NCI-H2227 (cell line): ENCODE results near the gene SNRPA1.

ENCODE experiments used
- DNase-seq: peaks from one replicate; lab custom pipeline; 2025; ENCODE audit not compliant: unreplicated experiment; lab: John Stamatoyannopoulos, UW

SNRPA1 gene

GRCh38 chr15:101320501-101321052 is 25.5 kb upstream of the SNRPA1 start:
- no peak for DNase-seq

- no peak for DNase-seq
Measured at GRCh38 chr15:101318839-101319238, 23.8 kb upstream of the SNRPA1 start.

- DNase-seq: no peak
Measured at GRCh38 chr15:101318147-101318819, 23.2 kb upstream of the SNRPA1 start.

GRCh38 chr15:101317336-101317872 is 22.4 kb upstream of the SNRPA1 start:
- DNase-seq: no peak

GRCh38 chr15:101316529-101316928 is 21.5 kb upstream of the SNRPA1 start:
- no peak for DNase-seq

GRCh38 chr15:101315736-101316135 is 20.7 kb upstream of the SNRPA1 start:
- no peak for DNase-seq

GRCh38 chr15:101314336-101315125 is 19.5 kb upstream of the SNRPA1 start:
- DNase-seq: no peak

- DNase-seq: no peak
Measured at GRCh38 chr15:101313041-101313761, 18.2 kb upstream of the SNRPA1 start.

- DNase-seq: no peak
Measured at GRCh38 chr15:101310508-101310907, 15.5 kb upstream of the SNRPA1 start.

- no peak for DNase-seq
Measured at GRCh38 chr15:101310161-101310480, 15.1 kb upstream of the SNRPA1 start.

GRCh38 chr15:101309436-101310160 is 14.6 kb upstream of the SNRPA1 start:
- no peak for DNase-seq

- no peak for DNase-seq
Measured at GRCh38 chr15:101308604-101309435, 13.8 kb upstream of the SNRPA1 start.

- no peak for DNase-seq
Measured at GRCh38 chr15:101307897-101308603, 13.0 kb upstream of the SNRPA1 start.

- no peak for DNase-seq
Measured at GRCh38 chr15:101307048-101307896, 12.2 kb upstream of the SNRPA1 start.

- DNase-seq: no peak
Measured at GRCh38 chr15:101306341-101307047, 11.4 kb upstream of the SNRPA1 start.

GRCh38 chr15:101305820-101306255 is 10.8 kb upstream of the SNRPA1 start:
- DNase-seq: no peak

GRCh38 chr15:101303408-101303807 is 8.4 kb upstream of the SNRPA1 start:
- DNase-seq: no peak
